Loucy (cell line): ENCODE results near the gene NCKAP5.

Experiments
- H2AFZ ChIP-seq: fragments of 200-600 bp; sonication (generic); 2 replicates; pipeline ENCODE4 v1.6.0; 2016; ENCODE audit warnings: antibody characterized with exemption, mild to moderate bottlenecking, low read length, moderate library complexity
- H3F3A ChIP-seq: fragments of 200-600 bp; 2 replicates; pipeline ENCODE4 v1.6.0; 2016; ENCODE audit warnings: antibody characterized with exemption, low read depth, mild to moderate bottlenecking
- H3K27me3 ChIP-seq: fragments of 200-600 bp; sonication (generic); 2 replicates; pipeline ENCODE4 v1.6.1; 2014; ENCODE audit warnings: low read length, mild to moderate bottlenecking; ENCODE audit not compliant: insufficient read depth, poor library complexity, severe bottlenecking
- H3K36me3 ChIP-seq: fragments of 200-600 bp; sonication (generic); 2 replicates; pipeline ENCODE4 v1.6.1; 2016; ENCODE audit warnings: low read length; ENCODE audit not compliant: insufficient read depth
- H3K4me1 ChIP-seq: fragments of 200-600 bp; sonication (generic); 2 replicates; pipeline ENCODE4 v1.5.1; 2014; ENCODE audit warnings: low read length, mild to moderate bottlenecking; ENCODE audit not compliant: insufficient read depth, poor library complexity, severe bottlenecking
- H3K4me2 ChIP-seq: fragments of 200-600 bp; sonication (generic); 2 replicates; pipeline ENCODE4 v1.6.0; 2014; ENCODE audit warnings: antibody characterized with exemption, low read length, low read depth, mild to moderate bottlenecking; ENCODE audit not compliant: poor library complexity, severe bottlenecking
- H3K4me3 ChIP-seq: fragments of 200-600 bp; sonication (generic); 2 replicates; pipeline ENCODE4 v1.5.1; 2014; ENCODE audit warnings: low read length, mild to moderate bottlenecking, mixed read lengths; ENCODE audit not compliant: poor library complexity, severe bottlenecking
- H3K79me2 ChIP-seq: fragments of 200-600 bp; sonication (generic); 2 replicates; pipeline ENCODE4 v1.6.1; 2014; ENCODE audit warnings: low read length; ENCODE audit not compliant: insufficient read depth
- H3K9ac ChIP-seq: fragments of 200-600 bp; sonication (generic); 2 replicates; pipeline ENCODE4 v1.6.0; 2014; ENCODE audit warnings: mild to moderate bottlenecking, low read depth, low read length, moderate library complexity; ENCODE audit not compliant: poor library complexity, severe bottlenecking
- H3K9me2 ChIP-seq: fragments of 200-600 bp; sonication (generic); replicated peaks from 2 replicates; pipeline ENCODE4 v1.6.1; 2016; ENCODE audit warnings: low read depth, low read length, mixed read lengths
- H3K9me3 ChIP-seq: fragments of 200-600 bp; sonication (generic); 2 replicates; pipeline ENCODE4 v1.6.1; 2014; ENCODE audit warnings: mild to moderate bottlenecking, antibody characterized with exemption, low read length, low read depth; ENCODE audit not compliant: insufficient read depth
- H4K20me1 ChIP-seq: fragments of 200-600 bp; sonication (generic); 2 replicates; pipeline ENCODE4 v1.6.0; 2014; ENCODE audit warnings: antibody characterized with exemption, low read length, mild to moderate bottlenecking; ENCODE audit not compliant: insufficient read depth, poor library complexity, severe bottlenecking
- CTCF ChIP-seq: fragments of 200-600 bp; sonication (generic); conservative IDR thresholded peaks from 2 replicates; pipeline ENCODE4 v1.5.1; 2014; ENCODE audit warnings: mild to moderate bottlenecking, antibody characterized with exemption, low read length
- EZH2phosphoT487 ChIP-seq: fragments of 200-600 bp; IDR thresholded peaks from 2 replicates; pipeline ENCODE4 v1.6.1; 2018; ENCODE audit warnings: antibody characterized with exemption, mild to moderate bottlenecking, moderate library complexity, borderline replicate concordance

Gene NCKAP5

GRCh38 chr2:132740081-132740720 is 828.1 kb downstream of the NCKAP5 start:
- Histone ChIP-seq H3K9me3 (no peaks in the 10 kb centered on the region; the same call in 1 of the 2 replicates), H3K4me3 (no peak overlapping the region), H4K20me1 (no peaks in the 10 kb centered on the region), H3F3A (no peaks in the 10 kb centered on the region), H3K36me3 (no peaks in the 10 kb centered on the region), H2AFZ (no peak overlapping the region), H3K4me1 (no peaks in the 10 kb centered on the region), H3K9me2 (no peaks in the 10 kb centered on the region), H3K27me3 (no peaks in the 10 kb centered on the region), H3K4me2 (no peak overlapping the region), H3K9ac (no peak overlapping the region), H3K79me2 (no peaks in the 10 kb centered on the region)
- TF ChIP-seq EZH2phosphoT487: no peak
- no peak for TF ChIP-seq CTCF

DNA sequence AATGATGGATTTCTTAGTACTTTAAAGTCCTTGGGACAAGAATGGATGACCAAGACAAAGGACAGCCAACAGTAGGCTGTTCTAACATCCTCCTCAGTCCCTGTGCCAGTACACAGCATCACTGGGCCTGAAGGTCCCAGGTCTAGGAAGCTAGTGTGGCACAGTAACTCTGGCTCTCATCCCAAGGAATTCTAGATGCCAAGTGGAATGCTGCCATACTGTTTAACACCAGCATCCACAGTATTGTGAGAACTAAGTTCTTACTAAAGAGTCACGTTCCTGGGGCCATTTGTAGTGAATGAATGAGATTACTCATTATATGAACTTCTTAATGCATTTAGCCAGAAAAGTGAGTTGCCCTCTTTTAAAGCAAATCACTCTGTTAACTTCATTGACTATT is 830.0 kb downstream of the NCKAP5 start:
- no peak overlapping the region for H3K4me3 ChIP-seq
- H3F3A ChIP-seq: no peaks in the 10 kb centered on the region
- no peaks in the 10 kb centered on the region for H3K4me1 ChIP-seq
- H3K4me2 ChIP-seq: no peak overlapping the region
- H3K79me2 ChIP-seq: no peaks in the 10 kb centered on the region
- no peaks in the 10 kb centered on the region for H3K9me2 ChIP-seq
- no peak overlapping the region for H3K9ac ChIP-seq
- no peak overlapping the region for H2AFZ ChIP-seq
- no peaks in the 10 kb centered on the region for H3K27me3 ChIP-seq
- TF ChIP-seq CTCF: no peak
- no peaks in the 10 kb centered on the region; the same call in 1 of the 2 replicates for H3K9me3 ChIP-seq
- H4K20me1 ChIP-seq: no peaks in the 10 kb centered on the region
- H3K36me3 ChIP-seq: no peaks in the 10 kb centered on the region

DNA sequence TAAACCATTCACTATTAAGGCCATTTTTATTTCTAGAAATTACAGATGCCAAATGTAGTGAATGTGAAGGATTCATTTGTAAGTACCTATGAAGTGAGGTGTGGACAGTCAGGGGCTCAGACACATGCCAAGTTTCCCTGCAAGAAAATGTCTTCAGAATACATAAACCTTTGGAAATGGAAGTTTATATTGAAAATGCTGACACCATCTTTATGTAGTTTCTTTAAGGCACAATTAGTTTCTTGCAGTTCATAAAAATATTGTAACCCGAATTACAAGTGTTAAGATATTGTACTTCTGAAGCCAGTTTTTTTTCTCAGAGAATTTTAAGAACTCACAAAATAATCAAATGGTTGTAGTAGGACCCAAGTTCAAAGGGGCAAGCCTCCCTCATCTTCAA is 832.2 kb downstream of the NCKAP5 start:
- Histone ChIP-seq H2AFZ (no peak overlapping the region), H3F3A (no peaks in the 10 kb centered on the region), H3K4me2 (no peak overlapping the region), H3K9ac (no peak overlapping the region), H3K4me1 (no peaks in the 10 kb centered on the region), H3K4me3 (no peak overlapping the region), H4K20me1 (no peaks in the 10 kb centered on the region), H3K27me3 (no peaks in the 10 kb centered on the region), H3K79me2 (no peaks in the 10 kb centered on the region), H3K9me3 (no peaks in the 10 kb centered on the region; the same call in 1 of the 2 replicates), H3K36me3 (no peaks in the 10 kb centered on the region), H3K9me2 (no peaks in the 10 kb centered on the region)
- TF ChIP-seq CTCF (no peak), EZH2phosphoT487 (no peak)
